Left lung (tissue), 10 donors: ENCODE data around the gene SARS2. TPM values are rescaled to one million over a fixed set of nuclear protein-coding genes. Genes with fewer than 3 reads are reported as not detected.

ENCODE experiments used
- ATAC-seq: fragments of 200-7000 bp; cut with Tn5 transposase; one replicate; pipeline ENCODE4 v1.9.1; 2020; ENCODE audit warnings: moderate library complexity
- DNase-seq, 4 donors: peaks; one replicate each; pipeline ENCODE4 v3.0.0-alpha.2; 2013 to 2020
- H3K27ac ChIP-seq, 2 donors: fragments of 200-600 bp; sonication (generic) in 1 of 2; one replicate each; pipeline versions ENCODE4 v1.5.0 to v1.8.0; 2020 to 2021
- H3K27me3 ChIP-seq, 2 donors: fragments of 200-600 bp; sonication (generic) in 1 of 2; one replicate each; pipeline versions ENCODE4 v1.5.0 to v1.8.0; 2020 to 2021
- H3K36me3 ChIP-seq, 2 donors: fragments of 200-600 bp; sonication (generic) in 1 of 2; one replicate each; pipeline versions ENCODE4 v1.5.0 to v1.8.0; 2020 to 2021
- H3K4me1 ChIP-seq, 2 donors: fragments of 200-600 bp; one replicate each; pipeline ENCODE4 v1.8.0; 2021
- H3K4me3 ChIP-seq, 2 donors: fragments of 200-600 bp; sonication (generic) in 1 of 2; one replicate each; pipeline versions ENCODE4 v1.5.0 to v1.8.0; 2020 to 2021; ENCODE audit warnings: mild to moderate bottlenecking in 1 of 2
- H3K9me3 ChIP-seq, 2 donors: fragments of 200-600 bp; sonication (generic) in 1 of 2; one replicate each; pipeline versions ENCODE4 v1.5.0 to v1.8.0; 2020 to 2021
- intact Hi-C, 2 donors: fragments of 100-400 bp; cut with DNase I; formaldehyde crosslinking; loops; one replicate each; pipeline versions ENCODE4 v1.11.2 to v1.14.2; 2022
- polyA plus RNA-seq, 6 donors: library from polyadenylated mRNA; unstranded; fragments of 120-200 nt; gene quantifications; one replicate each; pipeline ENCODE4 v1.2.1, GENCODE V29; 2013; ENCODE audit not compliant: insufficient read length in 6 of 6
- total RNA-seq, 2 donors: library from RNA; stranded (reverse); fragmentation: NEBNext Ultra II Directional; extraction: Animal tissue kit (Norgen Biotek cat#: 25700); gene quantifications; one replicate each; pipeline ENCODE4 v1.2.1, GENCODE V29; 2021
- TF ChIP-seq, protein P1 (sequence below), 2 donors: fragments of 200-600 bp; sonication (generic) in 1 of 2; IDR thresholded peaks; one replicate each; pipeline versions ENCODE4 v1.5.0 to v1.8.0; 2021; ENCODE audit warnings: antibody characterized with exemption in 2 of 2
- donor health status: DM: no; HTN: yes; CAD: no.
- donor health status: DM: no; HTN: no; CAD: no.

Gene SARS2
- total and polyA plus RNA-seq, 8 donors: 15.4 to 43.8 (median 34.6) TPM

DNA sequence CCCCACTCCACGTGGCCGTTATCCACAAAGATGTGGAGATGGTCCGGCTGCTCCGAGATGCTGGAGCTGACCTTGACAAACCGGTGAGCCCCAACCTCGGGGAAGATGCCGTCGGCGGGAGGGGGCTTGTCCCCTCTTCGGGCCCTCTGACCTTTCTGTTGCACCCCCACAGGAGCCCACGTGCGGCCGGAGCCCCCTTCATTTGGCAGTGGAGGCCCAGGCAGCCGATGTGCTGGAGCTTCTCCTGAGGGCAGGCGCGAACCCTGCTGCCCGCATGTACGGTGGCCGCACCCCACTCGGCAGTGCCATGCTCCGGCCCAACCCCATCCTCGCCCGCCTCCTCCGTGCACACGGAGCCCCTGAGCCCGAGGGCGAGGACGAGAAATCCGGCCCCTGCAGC lies 23.3 kb downstream of the SARS2 start:
- DNase-seq (no peak), ATAC-seq (no peak)
- intact Hi-C loops: no loop called here
- Histone ChIP-seq H3K27me3 (peaks cover 0 to 15% of the 10 kb centered on the region in 2 donors), H3K9me3 (no peaks in the 10 kb centered on the region), H3K27ac (no peak overlapping the region), H3K4me3 (no peak overlapping the region), H3K4me1 (peaks cover 0 to 4% of the 10 kb centered on the region in 2 donors), H3K36me3 (peaks cover 0 to 57% of the 10 kb centered on the region in 2 donors)
- TF ChIP-seq, protein P1, sequence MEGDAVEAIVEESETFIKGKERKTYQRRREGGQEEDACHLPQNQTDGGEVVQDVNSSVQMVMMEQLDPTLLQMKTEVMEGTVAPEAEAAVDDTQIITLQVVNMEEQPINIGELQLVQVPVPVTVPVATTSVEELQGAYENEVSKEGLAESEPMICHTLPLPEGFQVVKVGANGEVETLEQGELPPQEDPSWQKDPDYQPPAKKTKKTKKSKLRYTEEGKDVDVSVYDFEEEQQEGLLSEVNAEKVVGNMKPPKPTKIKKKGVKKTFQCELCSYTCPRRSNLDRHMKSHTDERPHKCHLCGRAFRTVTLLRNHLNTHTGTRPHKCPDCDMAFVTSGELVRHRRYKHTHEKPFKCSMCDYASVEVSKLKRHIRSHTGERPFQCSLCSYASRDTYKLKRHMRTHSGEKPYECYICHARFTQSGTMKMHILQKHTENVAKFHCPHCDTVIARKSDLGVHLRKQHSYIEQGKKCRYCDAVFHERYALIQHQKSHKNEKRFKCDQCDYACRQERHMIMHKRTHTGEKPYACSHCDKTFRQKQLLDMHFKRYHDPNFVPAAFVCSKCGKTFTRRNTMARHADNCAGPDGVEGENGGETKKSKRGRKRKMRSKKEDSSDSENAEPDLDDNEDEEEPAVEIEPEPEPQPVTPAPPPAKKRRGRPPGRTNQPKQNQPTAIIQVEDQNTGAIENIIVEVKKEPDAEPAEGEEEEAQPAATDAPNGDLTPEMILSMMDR (IDR thresholded peaks at IDR 0.05): no peak

DNA sequence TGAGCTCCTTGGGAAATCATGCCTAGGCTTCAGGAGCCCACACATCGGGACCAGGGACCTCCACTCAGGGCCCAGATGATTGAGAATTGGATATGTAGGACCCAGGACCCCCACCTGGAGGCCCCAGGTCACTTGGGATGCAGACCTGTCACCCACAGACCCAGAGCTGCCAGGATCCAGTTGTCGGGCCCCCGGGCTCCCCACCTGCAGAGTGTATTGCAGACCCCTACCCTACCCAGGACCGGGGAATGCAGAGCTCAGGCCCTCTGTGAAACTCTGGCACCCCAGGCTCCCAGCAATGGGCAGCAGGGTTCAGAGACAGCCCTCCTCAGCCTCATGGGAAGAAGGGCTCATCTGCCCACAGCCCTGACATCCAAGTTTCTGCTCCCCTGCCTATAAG lies 24.9 kb downstream of the SARS2 start:
- no peak for DNase-seq
- intact Hi-C loops: no loop called here
- peaks cover 0 to 57% of the 10 kb centered on the region in 2 donors for H3K36me3 ChIP-seq
- H3K4me3 ChIP-seq: no peak overlapping the region
- TF ChIP-seq, protein P1 (IDR thresholded peaks at IDR 0.05): no peak
- H3K27me3 ChIP-seq: no peaks in the 10 kb centered on the region
- peaks cover 4 to 15% of the 10 kb centered on the region in 2 donors for H3K4me1 ChIP-seq
- no peaks in the 10 kb centered on the region for H3K9me3 ChIP-seq
- H3K27ac ChIP-seq: no peak overlapping the region
- ATAC-seq: no peak

DNA sequence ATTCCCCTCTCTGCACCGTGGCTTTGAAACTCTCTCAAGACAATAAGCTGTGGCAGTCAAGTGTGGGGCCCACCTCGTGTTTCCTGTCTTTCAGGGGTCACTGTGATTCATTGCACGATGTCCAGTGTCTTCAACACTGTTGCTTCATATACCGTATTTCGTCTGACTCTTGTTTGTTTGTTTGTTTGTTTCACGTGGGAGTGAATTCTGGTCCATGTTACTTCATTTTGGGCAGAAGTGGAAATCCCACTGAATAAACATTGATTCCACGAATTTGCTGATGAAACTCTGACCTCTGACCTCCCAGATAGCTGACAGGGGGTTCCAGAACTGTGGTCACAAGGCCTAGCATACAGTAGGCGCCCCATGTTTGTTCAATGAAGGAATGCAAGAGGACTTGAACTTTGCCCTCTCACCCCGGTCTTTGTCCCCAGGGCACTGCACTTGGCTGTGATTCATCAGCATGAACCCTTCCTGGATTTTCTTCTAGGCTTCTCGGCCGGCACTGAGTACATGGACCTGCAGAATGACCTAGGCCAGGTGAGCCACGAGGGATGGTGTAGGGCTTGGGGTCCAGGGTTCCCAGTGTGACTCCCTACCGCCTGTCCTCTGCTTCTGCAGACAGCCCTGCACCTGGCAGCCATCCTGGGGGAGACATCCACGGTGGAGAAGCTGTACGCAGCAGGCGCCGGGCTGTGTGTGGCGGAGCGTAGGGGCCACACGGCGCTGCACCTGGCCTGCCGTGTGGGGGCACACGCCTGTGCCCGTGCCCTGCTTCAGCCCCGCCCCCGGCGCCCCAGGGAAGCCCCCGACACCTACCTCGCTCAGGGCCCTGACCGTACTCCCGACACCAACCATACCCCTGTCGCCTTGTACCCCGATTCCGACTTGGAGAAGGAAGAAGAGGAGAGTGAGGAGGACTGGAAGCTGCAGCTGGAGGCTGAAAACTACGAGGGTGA lies 25.7 kb downstream of the SARS2 start:
- ATAC-seq (no peak), DNase-seq (no peak)
- TF ChIP-seq, protein P1 (IDR thresholded peaks at IDR 0.05): no peak
- peaks cover 0 to 57% of the 10 kb centered on the region in 2 donors for H3K36me3 ChIP-seq
- no peaks in the 10 kb centered on the region for H3K9me3 ChIP-seq
- peaks cover 7 to 18% of the 10 kb centered on the region in 2 donors for H3K4me1 ChIP-seq
- H3K27ac ChIP-seq: no peak overlapping the region
- H3K4me3 ChIP-seq: no peak overlapping the region
- intact Hi-C loops: no loop called here
- H3K27me3 ChIP-seq: no peaks in the 10 kb centered on the region

DNA sequence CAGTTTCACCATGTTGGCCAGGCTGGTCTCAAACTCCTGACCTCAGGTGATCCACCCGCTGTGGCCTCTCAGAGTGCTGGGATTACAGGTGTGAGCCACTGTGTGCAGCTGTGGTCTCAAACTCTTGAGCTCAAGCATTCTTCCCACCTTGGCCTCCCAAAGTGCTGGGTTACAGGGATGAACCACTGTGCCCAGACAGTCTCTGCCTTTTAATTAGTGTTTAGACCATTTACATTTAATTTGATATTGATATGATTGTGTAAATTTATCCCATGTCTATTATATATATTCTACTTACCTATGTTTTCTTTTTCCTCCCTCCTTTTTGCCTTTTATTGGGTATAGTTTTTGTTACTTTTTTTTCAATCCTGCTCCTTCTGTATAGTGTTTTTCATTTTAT lies 28.9 kb downstream of the SARS2 start:
- Histone ChIP-seq H3K4me3 (peak overlapping the region in 1 of 2 donors; percentile 78), H3K27me3 (no peaks in the 10 kb centered on the region), H3K36me3 (peaks cover 0 to 29% of the 10 kb centered on the region in 2 donors), H3K9me3 (no peaks in the 10 kb centered on the region), H3K4me1 (peaks cover 7 to 38% of the 10 kb centered on the region in 2 donors), H3K27ac (no peak overlapping the region)
- intact Hi-C loops: no loop called here
- TF ChIP-seq, protein P1 (IDR thresholded peaks at IDR 0.05): no peak
- ATAC-seq (no peak), DNase-seq (no peak)

DNA sequence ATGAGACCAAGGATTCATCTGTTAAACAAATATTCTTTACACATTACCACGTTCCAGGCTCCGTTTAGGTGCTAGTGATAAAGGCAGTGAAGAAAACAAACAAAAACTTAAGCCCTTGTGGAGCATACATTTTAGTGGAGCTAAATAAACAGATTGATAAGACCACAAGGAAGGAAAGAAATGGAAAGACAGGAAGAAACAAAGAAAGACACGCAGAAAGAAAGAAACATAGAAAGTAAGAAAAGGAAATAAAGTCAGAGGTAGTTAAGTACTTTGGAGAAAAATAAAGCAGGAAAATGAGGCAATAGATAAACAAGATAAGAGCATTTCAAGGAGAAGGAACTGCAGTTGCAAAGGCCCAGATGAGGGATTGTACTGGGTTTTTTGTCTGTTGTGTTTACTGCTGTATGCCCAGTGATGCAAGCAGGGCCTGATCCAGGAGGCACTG lies 29.8 kb downstream of the SARS2 start:
- Histone ChIP-seq H3K27ac (peak overlapping the region; percentile 83 to 96), H3K4me3 (peak overlapping the region; percentile 78 to 84), H3K9me3 (no peaks in the 10 kb centered on the region), H3K27me3 (no peaks in the 10 kb centered on the region), H3K36me3 (peaks cover 0 to 20% of the 10 kb centered on the region in 2 donors), H3K4me1 (peaks cover 7 to 38% of the 10 kb centered on the region in 2 donors)
- intact Hi-C loops: no loop called here
- no peak for ATAC-seq
- TF ChIP-seq, protein P1 (IDR thresholded peaks at IDR 0.05): no peak
- no peak for DNase-seq
